Liver (tissue), 9 donors: ENCODE results near the gene RPS23. TPM values are rescaled to one million over a fixed set of nuclear protein-coding genes. Genes with fewer than 3 reads are reported as not detected.

Experiments used
- DNase-seq: peaks from one replicate; pipeline ENCODE4 v3.0.0-alpha.2; 2017; ENCODE audit warnings: low spot score
- H3K27ac ChIP-seq, 2 donors: one replicate each; pipeline ENCODE4 v1.7.0; 2013; ENCODE audit warnings: inconsistent platforms in 2 of 2, low read length in 2 of 2, control low read depth in 1 of 2, low read depth in 1 of 2, mild to moderate bottlenecking in 1 of 2
- H3K27me3 ChIP-seq, 4 donors: one replicate each; pipeline versions ENCODE4 v1.6.1 to v1.7.0; 2013; ENCODE audit warnings: low read length in 3 of 4, inconsistent platforms in 1 of 4, mild to moderate bottlenecking in 1 of 4, moderate library complexity in 1 of 4; ENCODE audit not compliant: control insufficient read depth in 4 of 4, insufficient read depth in 4 of 4
- H3K36me3 ChIP-seq, 4 donors: one replicate each; pipeline versions ENCODE4 v1.6.1 to v1.7.0; 2013; ENCODE audit warnings: low read length in 3 of 4, mild to moderate bottlenecking in 3 of 4, low read depth in 1 of 4, moderate library complexity in 1 of 4; ENCODE audit not compliant: control insufficient read depth in 4 of 4, insufficient read depth in 3 of 4
- H3K4me1 ChIP-seq, 4 donors: one replicate each; pipeline versions ENCODE4 v1.6.1 to v1.7.0; 2013; ENCODE audit warnings: low read length in 3 of 4, mild to moderate bottlenecking in 3 of 4, moderate library complexity in 1 of 4; ENCODE audit not compliant: control insufficient read depth in 4 of 4, insufficient read depth in 4 of 4
- H3K4me3 ChIP-seq, 3 donors: one replicate each; pipeline versions ENCODE4 v1.6.1 to v1.7.0; 2013; ENCODE audit warnings: low read length in 3 of 3, control low read depth in 1 of 3, low read depth in 1 of 3, mild to moderate bottlenecking in 1 of 3
- H3K9ac ChIP-seq, 2 donors: one replicate each; pipeline ENCODE4 v1.7.0; 2013; ENCODE audit warnings: low read length in 2 of 2, mild to moderate bottlenecking in 2 of 2, moderate library complexity in 2 of 2, control low read depth in 1 of 2, low read depth in 1 of 2
- H3K9me3 ChIP-seq, 4 donors: one replicate each; pipeline versions ENCODE4 v1.6.1 to v1.7.0; 2013; ENCODE audit warnings: low read length in 3 of 4; ENCODE audit not compliant: control insufficient read depth in 4 of 4
- CTCF ChIP-seq: fragments of 150-350 bp; IDR thresholded peaks from 2 replicates; pipeline ENCODE4 v1.5.1; 2017; ENCODE audit warnings: improper control_type of control experiment, low read depth, low read length; ENCODE audit not compliant: missing input control
- FOXA1 ChIP-seq: IDR thresholded peaks from 2 replicates; pipeline ENCODE4 v1.6.1; 2016; ENCODE audit warnings: antibody characterized with exemption
- FOXA2 ChIP-seq: IDR thresholded peaks from 2 replicates; pipeline ENCODE4 v1.6.1; 2016; ENCODE audit warnings: antibody characterized with exemption
- GABPA ChIP-seq, 2 donors: IDR thresholded peaks in 1 of 2; conservative IDR thresholded peaks in 1 of 2; 2 replicates each; pipeline ENCODE4 v1.6.1; 2016; ENCODE audit warnings: antibody characterized with exemption in 2 of 2, mild to moderate bottlenecking in 1 of 2, moderate library complexity in 1 of 2
- HNF4A ChIP-seq, 2 donors: conservative IDR thresholded peaks; 2 replicates each; pipeline ENCODE4 v1.6.1; 2016; ENCODE audit warnings: antibody characterized with exemption in 2 of 2, mild to moderate bottlenecking in 2 of 2
- HNF4G ChIP-seq: IDR thresholded peaks from 2 replicates; pipeline ENCODE4 v1.6.1; 2016; ENCODE audit warnings: antibody characterized with exemption
- JUND ChIP-seq, 2 donors: IDR thresholded peaks; 2 replicates each; pipeline ENCODE4 v1.6.1; 2016; ENCODE audit warnings: antibody characterized with exemption in 2 of 2
- NR2F2 ChIP-seq: IDR thresholded peaks from 2 replicates; pipeline ENCODE4 v1.6.1; 2016; ENCODE audit warnings: antibody characterized with exemption
- REST ChIP-seq: IDR thresholded peaks from 2 replicates; pipeline ENCODE4 v1.6.1; 2016; ENCODE audit warnings: antibody characterized with exemption, mild to moderate bottlenecking
- RXRA ChIP-seq, 2 donors: IDR thresholded peaks; 2 replicates each; pipeline ENCODE4 v1.6.1; 2017 to 2018; ENCODE audit warnings: antibody characterized with exemption in 2 of 2, mild to moderate bottlenecking in 1 of 2
- SP1 ChIP-seq: IDR thresholded peaks from 2 replicates; pipeline ENCODE4 v1.6.1; 2018; ENCODE audit warnings: antibody characterized with exemption, mild to moderate bottlenecking
- TAF1 ChIP-seq: conservative IDR thresholded peaks from 2 replicates; pipeline ENCODE4 v1.6.1; 2016; ENCODE audit warnings: antibody characterized with exemption, mild to moderate bottlenecking
- YY1 ChIP-seq: IDR thresholded peaks from 2 replicates; pipeline ENCODE4 v1.6.1; 2016; ENCODE audit warnings: antibody characterized with exemption, mild to moderate bottlenecking
- WGBS: extraction: QIAGEN DNeasy Blood & Tissue Kit; methylation state at CpG from one replicate; pipeline ENCODE4 v1.1.7; 2013; 5-methylcytosine and 5-hydroxymethylcytosine counted together
- polyA plus RNA-seq, 2 donors: library from polyadenylated mRNA; stranded (reverse) in 1 of 2; unstranded in 1 of 2; fragments of 200-250 nt in 1 of 2; fragments of >200 nt in 1 of 2; fragmentation: Nextera tagmentation in 1 of 2; extraction: Ambion mirVana in 1 of 2; gene quantifications; one replicate each; pipeline versions ENCODE4 v1.2.1 to v1.2.3, GENCODE V29; 2013 to 2015
- total RNA-seq, 2 donors: library from RNA; depleted of rRNA; stranded (reverse); fragments of >200 nt; gene quantifications; one replicate each; pipeline ENCODE4 v1.2.3, GENCODE V29; 2014
- TF ChIP-seq, protein P1 (sequence below): IDR thresholded peaks from 2 replicates; pipeline ENCODE4 v1.6.1; 2016; ENCODE audit warnings: antibody characterized with exemption
- TF ChIP-seq, protein P2 (sequence below): IDR thresholded peaks from 2 replicates; pipeline ENCODE4 v1.6.1; 2016; ENCODE audit warnings: antibody characterized with exemption
- TF ChIP-seq, protein P3 (sequence below): IDR thresholded peaks from 2 replicates; pipeline ENCODE4 v1.6.1; 2016; ENCODE audit warnings: antibody characterized with exemption
- donor health status: healthy.
- donor health status: healthy.
- donor health status: healthy.
- donor health status: healthy.
- donor health status: healthy.

RPS23 gene
- total and polyA plus RNA-seq, 4 donors = 447 to 1,610 (median 618) TPM

DNA sequence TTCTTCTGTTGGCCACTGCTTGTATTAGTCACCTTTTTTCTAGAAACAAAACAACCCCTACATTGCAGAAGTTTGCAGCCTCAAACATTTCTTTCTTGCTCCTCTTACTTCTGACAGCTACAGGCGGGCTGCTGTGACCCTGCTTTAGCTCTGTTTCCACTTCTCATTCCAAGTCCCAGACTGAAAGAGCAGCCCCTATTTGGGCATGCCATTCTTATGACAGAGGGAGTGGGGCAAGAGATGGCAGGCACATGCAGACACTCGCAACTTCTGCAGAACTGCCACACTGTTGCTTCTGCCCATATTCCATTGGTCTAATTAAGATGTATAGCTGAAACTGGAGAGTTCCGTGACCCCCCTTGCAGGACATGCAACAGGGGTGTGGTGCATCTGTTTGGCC, 19.6 kb upstream of the RPS23 start:
- no peak overlapping the region for H3K4me3 ChIP-seq
- no peak for TF ChIP-seq SP1
- TF ChIP-seq RXRA (IDR thresholded peaks at IDR 0.05) = no peak
- TF ChIP-seq, protein P1, sequence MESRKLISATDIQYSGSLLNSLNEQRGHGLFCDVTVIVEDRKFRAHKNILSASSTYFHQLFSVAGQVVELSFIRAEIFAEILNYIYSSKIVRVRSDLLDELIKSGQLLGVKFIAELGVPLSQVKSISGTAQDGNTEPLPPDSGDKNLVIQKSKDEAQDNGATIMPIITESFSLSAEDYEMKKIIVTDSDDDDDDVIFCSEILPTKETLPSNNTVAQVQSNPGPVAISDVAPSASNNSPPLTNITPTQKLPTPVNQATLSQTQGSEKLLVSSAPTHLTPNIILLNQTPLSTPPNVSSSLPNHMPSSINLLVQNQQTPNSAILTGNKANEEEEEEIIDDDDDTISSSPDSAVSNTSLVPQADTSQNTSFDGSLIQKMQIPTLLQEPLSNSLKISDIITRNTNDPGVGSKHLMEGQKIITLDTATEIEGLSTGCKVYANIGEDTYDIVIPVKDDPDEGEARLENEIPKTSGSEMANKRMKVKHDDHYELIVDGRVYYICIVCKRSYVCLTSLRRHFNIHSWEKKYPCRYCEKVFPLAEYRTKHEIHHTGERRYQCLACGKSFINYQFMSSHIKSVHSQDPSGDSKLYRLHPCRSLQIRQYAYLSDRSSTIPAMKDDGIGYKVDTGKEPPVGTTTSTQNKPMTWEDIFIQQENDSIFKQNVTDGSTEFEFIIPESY = no peak
- no peak for TF ChIP-seq REST
- no peak for TF ChIP-seq FOXA2
- no peak for TF ChIP-seq YY1
- TF ChIP-seq HNF4A (conservative IDR thresholded peaks at IDR 0.05) = no peak
- TF ChIP-seq, protein P2, sequence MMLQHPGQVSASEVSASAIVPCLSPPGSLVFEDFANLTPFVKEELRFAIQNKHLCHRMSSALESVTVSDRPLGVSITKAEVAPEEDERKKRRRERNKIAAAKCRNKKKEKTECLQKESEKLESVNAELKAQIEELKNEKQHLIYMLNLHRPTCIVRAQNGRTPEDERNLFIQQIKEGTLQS = no peak
- TF ChIP-seq HNF4G = no peak
- TF ChIP-seq GABPA (IDR thresholded peaks at IDR 0.05 in 1 of 2, conservative IDR thresholded peaks at IDR 0.05 in 1 of 2) = no peak
- no peak for TF ChIP-seq JUND (IDR thresholded peaks at IDR 0.05)
- no peak for TF ChIP-seq TAF1
- no peak for TF ChIP-seq CTCF
- no peak for TF ChIP-seq FOXA1
- TF ChIP-seq NR2F2 = no peak
- H3K27ac ChIP-seq = no peak overlapping the region
- no peak overlapping the region for H3K9ac ChIP-seq
- 81% methylated on average over 3 of the region's 3 CpGs for WGBS
- H3K4me1 ChIP-seq = no peaks in the 10 kb centered on the region
- no peak for DNase-seq
- H3K9me3 ChIP-seq = no peaks in the 10 kb centered on the region
- H3K36me3 ChIP-seq = no peaks in the 10 kb centered on the region
- no peaks in the 10 kb centered on the region for H3K27me3 ChIP-seq

DNA sequence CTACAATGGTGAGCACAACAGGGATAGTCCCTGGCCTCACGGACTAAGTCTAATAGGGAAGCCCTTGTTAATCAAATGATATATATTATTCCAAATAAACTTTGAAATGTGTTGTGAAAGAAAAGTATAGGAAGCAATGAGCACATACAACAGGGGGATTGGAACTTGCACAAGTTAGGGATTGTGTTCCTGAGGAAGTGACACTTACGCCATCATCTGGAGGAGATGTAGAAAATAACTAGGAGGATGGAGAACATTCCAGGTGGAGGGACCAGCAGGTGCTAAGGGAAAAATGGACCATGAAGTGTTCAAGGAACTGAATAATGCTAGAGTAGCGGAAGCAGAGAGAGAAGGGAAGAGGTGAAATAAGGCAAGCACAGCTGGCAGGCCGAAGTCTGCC, 18.8 kb upstream of the RPS23 start:
- no peak overlapping the region for H3K4me3 ChIP-seq
- 97% methylated on average over 4 of the region's 4 CpGs for WGBS
- no peaks in the 10 kb centered on the region for H3K9me3 ChIP-seq
- TF ChIP-seq YY1 = no peak
- TF ChIP-seq HNF4G = no peak
- no peak for TF ChIP-seq CTCF
- TF ChIP-seq FOXA2 = no peak
- no peak for TF ChIP-seq HNF4A (conservative IDR thresholded peaks at IDR 0.05)
- no peak for TF ChIP-seq REST
- TF ChIP-seq, protein P1 = no peak
- TF ChIP-seq SP1 = no peak
- TF ChIP-seq, protein P3, sequence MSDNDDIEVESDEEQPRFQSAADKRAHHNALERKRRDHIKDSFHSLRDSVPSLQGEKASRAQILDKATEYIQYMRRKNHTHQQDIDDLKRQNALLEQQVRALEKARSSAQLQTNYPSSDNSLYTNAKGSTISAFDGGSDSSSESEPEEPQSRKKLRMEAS = no peak

More for the DNA sequence above, 18.8 kb upstream of the RPS23 start:
- Histone ChIP-seq H3K27ac (no peak overlapping the region), H3K9ac (no peak overlapping the region), H3K27me3 (no peaks in the 10 kb centered on the region), H3K36me3 (no peaks in the 10 kb centered on the region), H3K4me1 (no peaks in the 10 kb centered on the region)
- DNase-seq = no peak
